Ectodermal cell (in vitro differentiated cells): ENCODE results near the gene CDK6.

Experiments
- H3K27ac ChIP-seq: 2 replicates; pipeline ENCODE4 v1.7.0; 2013; ENCODE audit warnings: mild to moderate bottlenecking, low read depth, low read length; ENCODE audit not compliant: insufficient read depth, poor library complexity, severe bottlenecking
- H3K27me3 ChIP-seq: 2 replicates; pipeline ENCODE4 v1.7.0; 2013; ENCODE audit warnings: mild to moderate bottlenecking, low read length; ENCODE audit not compliant: insufficient read depth, control insufficient read depth, poor library complexity, severe bottlenecking
- H3K36me3 ChIP-seq: one replicate; pipeline ENCODE4 v1.7.0; 2013; ENCODE audit warnings: low read length; ENCODE audit not compliant: control insufficient read depth, insufficient read depth
- H3K4me1 ChIP-seq: one replicate; pipeline ENCODE4 v1.7.0; 2013; ENCODE audit warnings: low read length; ENCODE audit not compliant: control insufficient read depth, insufficient read depth
- H3K4me3 ChIP-seq: 2 replicates; pipeline ENCODE4 v1.7.0; 2013; ENCODE audit warnings: low read depth, low read length, control low read depth; ENCODE audit not compliant: insufficient read depth
- H3K9me3 ChIP-seq: 2 replicates; pipeline ENCODE4 v1.7.0; 2013; ENCODE audit warnings: mild to moderate bottlenecking, low read length, moderate library complexity; ENCODE audit not compliant: control insufficient read depth
- WGBS, 2 experiments: methylation state at CpG; one replicate each; pipeline ENCODE4 v1.1.7; 2013; ENCODE audit warnings: missing lambda C conversion rate in 2 of 2; 5-methylcytosine and 5-hydroxymethylcytosine counted together

CDK6 gene

DNA sequence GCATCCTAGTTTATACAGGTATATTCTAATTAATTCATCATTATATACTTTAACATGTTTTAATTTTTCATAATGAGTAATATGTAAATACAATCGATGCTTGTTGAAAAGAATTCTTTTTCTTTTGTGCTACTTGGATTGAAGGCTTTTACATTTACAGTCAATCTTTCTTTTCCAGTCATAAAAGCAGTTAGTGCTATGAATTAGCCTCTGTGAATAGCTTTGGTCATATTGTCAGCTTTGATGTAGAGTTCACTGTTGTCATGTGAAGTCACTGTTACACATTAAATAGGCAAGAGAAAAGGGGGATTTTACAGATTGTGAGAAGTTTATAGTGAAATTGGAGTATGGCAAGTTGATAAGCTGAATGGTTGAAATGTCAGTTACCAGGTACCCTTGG is 142.9 kb downstream of the CDK6 start:
- no peak overlapping the region for H3K4me3 ChIP-seq

DNA sequence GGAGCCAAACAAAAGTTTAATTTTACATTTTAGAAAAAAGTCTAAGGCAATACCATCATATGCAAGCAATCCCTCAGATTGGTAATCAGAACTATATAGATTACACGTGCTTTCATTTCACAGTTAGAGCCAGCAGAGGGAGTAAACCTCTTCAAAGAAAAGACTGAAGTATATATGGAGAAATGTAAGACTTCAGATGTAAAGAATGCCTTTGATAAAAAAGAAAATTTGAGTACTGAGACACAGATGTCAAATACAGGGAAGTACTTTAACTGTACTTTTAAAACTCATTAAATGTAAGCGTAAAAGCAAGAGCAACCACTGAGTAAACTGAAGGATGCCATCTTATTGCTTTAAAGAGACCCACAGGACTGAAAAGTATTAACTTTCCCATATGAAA is 144.8 kb downstream of the CDK6 start:
- Histone ChIP-seq H3K27me3 (no peaks in the 10 kb centered on the region), H3K27ac (no peak overlapping the region), H3K4me1 (peaks cover 6% of the 10 kb centered on the region), H3K36me3 (no peaks in the 10 kb centered on the region), H3K9me3 (no peaks in the 10 kb centered on the region), H3K4me3 (no peak overlapping the region)
- WGBS, 2 experiments: 44 to 56% methylated on average over 1 to 2 of the region's 2 CpGs

More for the DNA sequence above, 142.9 kb downstream of the CDK6 start:
- no peaks in the 10 kb centered on the region for H3K27me3 ChIP-seq
- no peaks in the 10 kb centered on the region for H3K9me3 ChIP-seq
- no CpG with 5 or more reads among the region's 1 CpG for WGBS, 2 experiments
- H3K36me3 ChIP-seq: no peaks in the 10 kb centered on the region
- no peak overlapping the region for H3K27ac ChIP-seq
- H3K4me1 ChIP-seq: peaks cover 6% of the 10 kb centered on the region

DNA sequence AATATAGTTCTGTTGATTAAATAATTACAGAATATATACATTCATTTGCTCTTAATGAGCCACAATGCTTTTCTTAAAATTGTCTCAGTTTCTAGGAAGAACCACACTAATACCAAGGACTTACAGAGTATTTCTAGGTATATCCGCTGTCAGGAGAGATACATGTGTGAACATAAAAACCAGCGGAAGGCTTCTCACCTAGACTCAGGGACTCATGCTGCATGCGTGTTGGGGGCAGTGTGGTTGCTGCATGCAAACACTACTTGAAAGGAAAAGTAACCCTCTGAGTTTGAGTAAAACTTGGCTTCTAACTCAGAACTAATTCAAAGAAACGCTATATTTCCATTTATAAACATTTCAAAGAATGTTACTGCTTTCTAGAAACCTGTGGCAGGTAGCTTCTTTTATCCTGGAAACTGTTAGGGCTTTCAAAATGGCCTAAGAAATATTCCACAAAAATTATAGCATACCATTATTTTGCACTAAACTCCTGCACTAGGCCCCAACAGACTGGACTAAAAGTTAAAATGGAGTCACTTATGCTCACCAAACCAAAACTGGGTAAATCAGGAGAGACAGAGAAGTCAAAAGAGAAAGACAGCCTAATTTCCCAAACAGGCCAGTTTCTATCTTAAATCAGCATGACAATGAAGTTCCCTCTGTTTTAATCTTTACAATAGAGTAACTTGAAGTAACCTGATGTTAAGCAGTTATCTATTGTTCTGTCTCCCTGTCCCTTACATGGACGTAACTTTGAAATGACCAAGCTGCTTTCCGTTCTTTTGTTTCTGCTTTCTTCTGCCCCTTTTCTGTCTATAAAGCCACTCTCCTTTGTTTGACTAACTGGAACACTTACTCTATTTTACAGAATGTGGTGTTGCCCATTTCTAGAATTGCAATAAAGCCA is 151.0 kb downstream of the CDK6 start:
- Histone ChIP-seq H3K36me3 (no peaks in the 10 kb centered on the region), H3K4me3 (no peak overlapping the region), H3K9me3 (no peaks in the 10 kb centered on the region), H3K27ac (no peak overlapping the region), H3K4me1 (peaks cover 4% of the 10 kb centered on the region), H3K27me3 (no peaks in the 10 kb centered on the region)
- WGBS, 2 experiments: 66 to 71% methylated on average over 6 of the region's 6 CpGs

DNA sequence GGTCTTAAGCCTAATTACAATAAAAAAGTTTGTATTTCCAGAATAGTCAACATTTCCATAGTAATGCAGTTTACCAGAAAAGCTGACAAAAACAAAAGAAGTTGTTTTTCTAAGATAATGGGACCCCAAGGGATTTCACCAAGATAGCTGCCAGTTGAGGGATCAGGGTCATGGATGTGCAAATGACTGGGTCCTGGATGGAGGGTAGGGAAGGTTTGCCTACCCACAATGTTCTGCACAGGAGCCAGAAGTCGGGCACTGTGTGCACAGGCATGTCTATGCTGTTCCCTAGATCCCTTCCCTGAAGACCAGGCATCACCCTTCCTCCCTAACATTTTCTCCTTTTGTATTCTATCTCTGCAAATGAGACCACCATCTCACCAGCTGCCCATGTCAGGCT is 152.1 kb downstream of the CDK6 start:
- H3K27me3 ChIP-seq: no peaks in the 10 kb centered on the region
- no peak overlapping the region for H3K4me3 ChIP-seq
- H3K36me3 ChIP-seq: no peaks in the 10 kb centered on the region
- 33 to 55% methylated on average over 1 of the region's 1 CpG for WGBS, 2 experiments
- peaks cover 4% of the 10 kb centered on the region for H3K4me1 ChIP-seq
- no peaks in the 10 kb centered on the region for H3K9me3 ChIP-seq
- H3K27ac ChIP-seq: no peak overlapping the region

DNA sequence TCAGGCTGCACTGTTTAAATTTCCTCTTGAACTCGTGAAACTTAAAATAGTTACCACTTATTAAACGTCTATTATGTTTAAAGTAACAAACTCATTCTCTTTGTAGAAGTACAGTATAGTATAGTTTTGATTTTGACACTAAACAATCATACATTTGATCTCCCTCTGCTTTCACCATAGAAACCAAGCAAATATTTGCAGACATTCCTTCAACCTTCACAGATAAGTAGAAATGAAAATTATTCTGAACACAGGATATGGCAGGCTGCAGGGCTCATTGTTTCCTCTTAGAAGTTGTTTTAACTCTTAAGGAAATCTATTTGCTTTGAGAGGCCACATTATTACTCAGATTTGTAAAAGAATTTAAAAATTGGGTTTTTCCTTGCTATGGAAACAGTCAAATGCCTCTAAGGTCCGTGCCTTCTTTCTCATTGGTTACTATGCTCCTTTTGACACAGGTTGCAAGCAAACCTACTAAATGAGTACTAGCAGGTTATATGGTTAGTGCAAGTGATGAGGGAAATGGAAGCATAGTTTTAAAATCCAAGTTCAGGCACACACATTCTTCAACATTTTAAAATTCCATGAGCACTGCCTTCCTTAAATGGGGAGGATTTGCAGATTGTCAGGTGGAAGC is 153.4 kb downstream of the CDK6 start:
- Histone ChIP-seq H3K9me3 (no peaks in the 10 kb centered on the region), H3K27ac (no peak overlapping the region), H3K4me1 (peaks cover 4% of the 10 kb centered on the region), H3K27me3 (no peaks in the 10 kb centered on the region), H3K36me3 (no peaks in the 10 kb centered on the region), H3K4me3 (no peak overlapping the region)
- 97 to 100% methylated on average over 1 of the region's 3 CpGs for WGBS, 2 experiments

DNA sequence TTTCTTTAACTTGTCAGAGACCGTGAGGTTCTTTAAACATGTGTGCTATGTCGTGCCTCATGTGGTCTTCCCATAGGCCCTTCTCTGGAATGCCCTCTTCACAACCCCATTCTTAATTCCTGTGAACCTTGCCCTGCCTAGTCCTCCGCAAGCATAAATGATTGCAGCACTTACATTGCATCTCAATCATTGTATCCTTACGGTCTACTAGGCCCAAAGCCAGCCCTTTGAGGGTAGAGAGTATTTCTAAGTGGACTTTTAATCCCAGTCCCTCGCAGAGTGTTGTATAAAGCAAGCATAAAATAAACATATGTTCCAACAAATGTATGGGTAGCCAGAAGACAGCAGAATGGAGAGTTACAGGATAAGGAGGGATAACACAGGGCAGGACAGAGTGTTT is 154.0 kb downstream of the CDK6 start:
- Histone ChIP-seq H3K4me1 (peaks cover 4% of the 10 kb centered on the region), H3K27me3 (no peaks in the 10 kb centered on the region), H3K27ac (no peak overlapping the region), H3K9me3 (no peaks in the 10 kb centered on the region), H3K36me3 (no peaks in the 10 kb centered on the region), H3K4me3 (no peak overlapping the region)
- WGBS, 2 experiments: 90 to 91% methylated on average over 4 of the region's 5 CpGs

DNA sequence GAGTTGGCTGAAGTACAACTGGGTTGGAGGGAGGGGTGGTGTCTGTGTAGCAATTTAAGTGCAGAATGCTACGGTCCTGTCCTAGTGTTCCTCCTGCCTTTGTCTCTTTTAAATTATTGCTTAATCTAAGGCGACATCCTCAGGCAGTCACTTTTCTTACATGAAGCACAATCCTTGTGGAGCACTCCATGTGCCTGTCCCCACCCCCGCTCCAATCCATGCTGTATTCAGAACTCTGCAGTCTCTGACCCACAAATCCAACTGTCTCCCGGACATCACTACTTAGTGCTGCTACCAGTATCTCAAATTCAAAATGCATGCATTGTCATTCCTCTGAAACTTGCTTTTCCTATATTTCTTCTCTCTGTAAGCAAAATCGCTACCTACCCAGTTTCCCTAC is 154.7 kb downstream of the CDK6 start:
- H3K4me1 ChIP-seq: peaks cover 4% of the 10 kb centered on the region
- no peaks in the 10 kb centered on the region for H3K9me3 ChIP-seq
- no peak overlapping the region for H3K27ac ChIP-seq
- no peak overlapping the region for H3K4me3 ChIP-seq
- H3K27me3 ChIP-seq: no peaks in the 10 kb centered on the region
- H3K36me3 ChIP-seq: no peaks in the 10 kb centered on the region
- 90 to 93% methylated on average over 5 of the region's 5 CpGs for WGBS, 2 experiments

DNA sequence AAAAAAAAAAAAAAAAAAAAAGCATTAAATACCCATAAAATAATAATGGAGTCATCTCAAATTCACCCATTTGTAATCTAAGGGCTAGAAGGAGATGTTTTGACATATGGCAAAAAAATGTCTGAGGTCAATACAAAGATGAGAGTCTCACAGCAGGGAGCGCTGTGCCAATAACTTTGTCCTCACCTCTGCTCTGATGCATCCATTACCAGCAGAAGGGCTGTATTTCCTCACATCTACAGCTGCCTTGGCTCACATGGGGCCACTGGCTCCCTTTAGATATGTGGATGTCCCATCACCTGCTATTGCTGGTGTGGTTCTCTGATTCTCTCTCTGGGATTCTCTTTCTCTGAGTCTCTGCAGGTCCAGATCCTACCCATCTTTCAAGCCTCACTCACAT is 155.9 kb downstream of the CDK6 start:
- no peak overlapping the region for H3K4me3 ChIP-seq
- peaks cover under 1% of the 10 kb centered on the region for H3K4me1 ChIP-seq
- no peaks in the 10 kb centered on the region for H3K27me3 ChIP-seq
- no peaks in the 10 kb centered on the region for H3K36me3 ChIP-seq
- no peak overlapping the region for H3K27ac ChIP-seq
- no peaks in the 10 kb centered on the region for H3K9me3 ChIP-seq
- WGBS, 2 experiments: 90 to 100% methylated on average over 1 of the region's 1 CpG

DNA sequence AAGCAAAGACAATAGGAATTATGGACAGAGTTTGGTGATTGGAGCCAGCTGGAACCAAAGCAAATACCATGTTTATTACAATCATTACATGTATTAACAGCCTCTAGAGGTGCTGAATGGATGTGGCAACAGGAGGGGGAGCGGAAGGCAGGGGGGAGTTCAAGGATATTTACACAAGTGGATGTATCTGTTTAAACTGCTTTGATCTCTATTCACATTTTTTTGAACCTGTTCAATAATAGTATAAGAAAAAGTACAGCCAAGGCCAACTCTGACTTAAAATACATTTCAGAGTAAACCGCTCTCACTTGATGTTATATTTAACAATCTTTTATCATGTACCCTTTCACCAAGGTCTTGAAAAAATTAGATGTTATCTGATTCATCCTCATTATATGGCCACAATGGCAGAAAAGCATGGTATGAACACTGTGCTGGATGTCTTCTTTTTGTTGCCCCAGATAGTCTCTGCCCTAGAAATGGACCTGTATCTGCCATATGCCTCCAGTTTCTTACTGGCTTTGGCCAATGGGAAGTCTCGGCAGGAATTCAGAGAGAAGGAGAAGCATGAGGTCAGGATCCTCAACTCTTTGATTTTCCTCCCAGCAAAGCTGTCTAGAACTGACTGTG is 158.0 kb downstream of the CDK6 start:
- no peaks in the 10 kb centered on the region for H3K27me3 ChIP-seq
- no peak overlapping the region for H3K4me3 ChIP-seq
- H3K9me3 ChIP-seq: no peaks in the 10 kb centered on the region
- H3K36me3 ChIP-seq: no peaks in the 10 kb centered on the region
- WGBS, 2 experiments: 96 to 97% methylated on average over 2 to 3 of the region's 3 CpGs
- H3K4me1 ChIP-seq: no peaks in the 10 kb centered on the region
- no peak overlapping the region for H3K27ac ChIP-seq

DNA sequence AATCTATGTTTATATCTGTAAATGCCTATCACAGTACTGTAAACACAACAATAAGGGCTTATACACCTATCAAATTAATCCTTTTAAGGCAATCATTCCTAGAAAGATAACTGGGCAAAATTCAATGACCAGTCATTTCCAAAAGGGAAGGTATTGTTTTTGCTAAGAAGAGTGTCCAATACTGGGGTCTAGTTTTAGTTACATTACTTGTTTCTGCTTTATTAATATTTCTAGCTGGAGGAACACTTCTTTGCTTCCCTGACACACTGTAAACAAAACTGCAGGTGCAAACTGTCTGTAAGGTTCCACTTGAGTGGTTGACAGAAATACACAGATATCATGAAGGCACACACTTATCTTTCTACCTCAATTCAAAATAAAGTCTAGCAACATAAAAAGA is 162.0 kb downstream of the CDK6 start:
- Histone ChIP-seq H3K27me3 (no peaks in the 10 kb centered on the region), H3K9me3 (no peaks in the 10 kb centered on the region), H3K4me3 (no peak overlapping the region), H3K27ac (no peak overlapping the region), H3K36me3 (no peaks in the 10 kb centered on the region), H3K4me1 (no peaks in the 10 kb centered on the region)
